ENCODE measurements around the gene MATN1. TPM values are rescaled to one million over a fixed set of nuclear protein-coding genes. Genes with fewer than 3 reads are reported as not detected.
"Not testable (repeated sequence)": the region's sequence is repeated elsewhere in the genome, so short reads cannot be mapped to it uniquely, and the experiment has no call there.

The MATN1 gene
- total and polyA plus RNA-seq, 7 donors = 0.09 to 0.54 (median 0.36) TPM; not detected in 4

DNA sequence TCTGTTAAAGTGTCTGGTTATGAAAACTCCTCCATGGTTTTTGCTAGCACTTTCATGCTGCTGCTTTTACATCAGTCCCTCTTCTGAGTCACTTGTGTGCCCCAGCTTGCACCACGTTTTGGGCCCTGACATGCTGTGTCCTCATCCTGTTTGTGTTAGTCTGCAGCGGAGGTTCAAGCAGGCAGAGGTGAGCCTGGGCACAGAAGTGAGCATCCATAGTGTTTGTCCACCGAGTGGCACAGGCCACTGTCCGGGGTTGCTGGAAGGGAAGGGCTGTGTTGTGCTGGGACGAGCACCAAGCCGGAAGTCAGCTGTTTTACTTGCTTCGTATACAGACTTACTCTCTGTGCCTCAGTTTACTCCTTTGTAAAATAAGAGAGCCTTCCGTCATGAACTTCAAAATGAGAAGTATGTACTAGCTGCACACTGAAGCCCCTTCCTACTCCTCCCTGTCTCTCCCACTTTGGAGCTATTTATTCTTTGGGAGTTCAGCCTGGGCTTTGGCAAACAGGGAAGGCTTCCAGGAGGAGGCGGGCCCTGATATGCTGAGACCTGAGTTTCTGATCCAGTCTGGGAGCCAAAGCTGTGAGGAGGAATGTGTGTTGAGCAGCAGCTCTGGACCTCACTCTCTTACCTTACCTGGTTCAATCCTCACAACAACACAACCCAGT lies 44.9 kb upstream of the MATN1 start:
- no peak overlapping the region for H3K27ac ChIP-seq
- DNase-seq = no peak
- no peaks in the 10 kb centered on the region for H3K9me3 ChIP-seq
- H3K4me3 ChIP-seq = no peak overlapping the region
- no peak for TF ChIP-seq POLR2AphosphoS5 (IDR thresholded peaks at IDR 0.05)
- no peak for TF ChIP-seq POLR2A (IDR thresholded peaks at IDR 0.05)
- no peak for TF ChIP-seq EP300 (IDR thresholded peaks at IDR 0.05)
- no peaks in the 10 kb centered on the region for H3K27me3 ChIP-seq
- H3K4me1 ChIP-seq = peaks cover 0 to 23% (median 14%) of the 10 kb centered on the region in 4 donors
- intact Hi-C loops (cut with DNase I) = no loop called here
- 87 to 88% methylated on average over 9 of the region's 9 CpGs for WGBS, 2 donors
- no peaks in the 10 kb centered on the region for H3K36me3 ChIP-seq

DNA sequence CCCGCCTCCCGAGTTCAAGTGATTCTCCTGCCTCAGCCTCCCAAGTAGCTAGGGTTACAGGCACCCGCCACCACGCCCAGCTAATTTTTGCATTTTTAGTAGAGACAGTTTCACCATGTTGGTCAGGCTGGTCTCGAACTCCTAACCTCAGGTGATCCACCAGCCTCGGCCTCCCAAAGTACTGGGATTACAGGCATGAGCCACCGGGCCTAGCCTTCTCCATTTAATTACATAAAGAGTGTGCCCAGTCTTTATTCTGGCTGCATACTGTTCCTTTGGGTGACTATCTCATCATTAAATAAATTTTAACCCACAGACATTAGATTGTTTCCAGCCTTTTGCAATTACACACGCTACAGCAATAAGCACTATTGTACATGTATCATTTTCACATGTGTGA lies 43.6 kb upstream of the MATN1 start:
- WGBS, 2 donors = 95% methylated on average over 8 of the region's 8 CpGs

DNA sequence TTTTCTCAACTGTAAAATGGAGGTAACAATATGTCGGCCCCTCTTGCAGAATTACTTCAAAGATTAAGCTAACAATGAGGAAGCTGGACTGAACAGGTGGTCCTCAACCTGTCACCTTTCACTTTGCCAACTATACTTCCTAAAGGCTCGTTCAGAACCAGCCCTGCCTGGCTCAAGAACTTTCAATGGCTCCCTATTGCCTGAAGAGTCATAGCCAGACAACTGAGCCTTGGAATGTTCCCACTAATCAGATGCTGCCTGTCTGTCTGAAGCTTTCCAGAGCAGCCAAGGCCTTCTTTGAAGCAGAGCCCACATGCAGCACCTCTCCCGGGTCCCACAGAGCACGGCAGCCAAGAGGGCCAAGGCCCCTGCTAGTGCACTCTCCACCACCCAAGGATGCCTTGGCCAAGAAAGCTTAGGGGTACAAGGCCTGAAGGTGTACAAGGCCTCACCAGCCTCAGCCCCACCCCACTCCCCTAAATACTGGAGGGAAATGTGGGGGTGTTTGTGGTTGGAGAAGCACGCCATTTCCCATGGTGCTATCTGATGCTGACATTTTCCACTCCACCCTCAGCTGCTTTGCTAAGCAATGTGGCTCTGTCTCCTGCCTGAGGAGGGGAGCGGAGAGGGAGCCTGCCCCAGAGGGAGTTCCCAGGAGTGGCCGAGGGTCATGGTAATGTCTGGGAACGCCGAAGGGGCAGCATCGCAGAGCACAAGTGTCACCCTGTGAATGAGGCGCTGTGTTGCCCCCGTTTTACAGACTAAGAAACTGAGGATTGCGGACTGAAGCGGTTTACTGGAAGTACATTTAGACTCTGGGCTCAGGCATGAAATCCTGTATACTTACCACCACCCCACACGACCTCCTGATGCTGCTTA lies 42.4 kb upstream of the MATN1 start:
- WGBS, 2 donors = 81 to 90% methylated on average over 15 of the region's 15 CpGs
- TF ChIP-seq, protein P1, sequence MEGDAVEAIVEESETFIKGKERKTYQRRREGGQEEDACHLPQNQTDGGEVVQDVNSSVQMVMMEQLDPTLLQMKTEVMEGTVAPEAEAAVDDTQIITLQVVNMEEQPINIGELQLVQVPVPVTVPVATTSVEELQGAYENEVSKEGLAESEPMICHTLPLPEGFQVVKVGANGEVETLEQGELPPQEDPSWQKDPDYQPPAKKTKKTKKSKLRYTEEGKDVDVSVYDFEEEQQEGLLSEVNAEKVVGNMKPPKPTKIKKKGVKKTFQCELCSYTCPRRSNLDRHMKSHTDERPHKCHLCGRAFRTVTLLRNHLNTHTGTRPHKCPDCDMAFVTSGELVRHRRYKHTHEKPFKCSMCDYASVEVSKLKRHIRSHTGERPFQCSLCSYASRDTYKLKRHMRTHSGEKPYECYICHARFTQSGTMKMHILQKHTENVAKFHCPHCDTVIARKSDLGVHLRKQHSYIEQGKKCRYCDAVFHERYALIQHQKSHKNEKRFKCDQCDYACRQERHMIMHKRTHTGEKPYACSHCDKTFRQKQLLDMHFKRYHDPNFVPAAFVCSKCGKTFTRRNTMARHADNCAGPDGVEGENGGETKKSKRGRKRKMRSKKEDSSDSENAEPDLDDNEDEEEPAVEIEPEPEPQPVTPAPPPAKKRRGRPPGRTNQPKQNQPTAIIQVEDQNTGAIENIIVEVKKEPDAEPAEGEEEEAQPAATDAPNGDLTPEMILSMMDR (IDR thresholded peaks at IDR 0.05) = no peak
- TF ChIP-seq POLR2A (IDR thresholded peaks at IDR 0.05) (no peak), POLR2AphosphoS5 (IDR thresholded peaks at IDR 0.05) (peak in 1 of 4 donors; percentile 9), EP300 (IDR thresholded peaks at IDR 0.05) (no peak)

More for the DNA sequence above, 43.6 kb upstream of the MATN1 start:
- intact Hi-C loops (cut with DNase I); H3K9me3 ChIP-seq; H3K27me3 ChIP-seq; H3K36me3 ChIP-seq; DNase-seq; H3K27ac ChIP-seq; H3K4me3 ChIP-seq: not testable (repeated sequence)
- peaks cover 0 to 35% (median 24%) of the 10 kb centered on the region in 4 donors for H3K4me1 ChIP-seq

DNA sequence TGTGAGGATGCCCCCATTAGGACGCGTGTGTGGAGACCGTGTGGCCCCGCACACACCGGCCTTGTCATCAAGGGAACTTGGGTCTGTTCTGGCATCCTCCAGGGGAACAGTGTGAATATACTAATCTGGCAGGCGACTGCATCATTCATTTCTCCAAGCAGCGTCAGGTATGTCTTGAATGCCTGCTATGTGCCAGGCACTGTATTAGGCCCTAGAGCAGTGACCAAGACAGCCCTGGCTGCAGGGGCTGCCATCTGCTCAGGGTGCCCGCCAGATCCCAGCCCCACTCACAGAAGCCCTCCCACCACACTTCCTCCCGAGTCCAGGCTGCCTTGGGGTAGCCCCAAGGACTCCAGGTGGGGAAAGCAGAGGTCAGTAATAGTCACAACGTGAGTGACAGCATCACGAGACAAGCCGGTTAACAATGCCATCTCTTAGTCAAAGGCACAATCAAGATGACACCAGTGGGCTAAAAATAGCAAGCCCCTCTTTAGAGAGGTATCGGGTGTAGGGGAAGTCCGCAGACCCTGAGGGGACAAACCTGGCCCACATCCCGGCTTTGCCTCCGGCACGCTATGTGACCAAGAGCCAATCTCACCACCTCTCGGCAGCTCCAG lies 41.7 kb upstream of the MATN1 start:
- H3K27ac ChIP-seq = peak overlapping the region in 1 of 4 donors; percentile 77
- TF ChIP-seq POLR2A (IDR thresholded peaks at IDR 0.05) (no peak), POLR2AphosphoS5 (IDR thresholded peaks at IDR 0.05) (no peak), EP300 (IDR thresholded peaks at IDR 0.05) (no peak)
- TF ChIP-seq, protein P1 (IDR thresholded peaks at IDR 0.05) = no peak
- DNase-seq = no peak
- H3K9me3 ChIP-seq = no peaks in the 10 kb centered on the region
- H3K4me1 ChIP-seq = peaks cover 0 to 51% (median 36%) of the 10 kb centered on the region in 4 donors
- 91 to 94% methylated on average over 18 of the region's 18 CpGs for WGBS, 2 donors
- H3K27me3 ChIP-seq = no peaks in the 10 kb centered on the region
- no peak overlapping the region for H3K4me3 ChIP-seq
- no peaks in the 10 kb centered on the region for H3K36me3 ChIP-seq
- intact Hi-C loops (cut with DNase I) = no loop called here

More for the DNA sequence above, 42.4 kb upstream of the MATN1 start:
- Histone ChIP-seq H3K27ac (no peak overlapping the region), H3K4me1 (peaks cover 0 to 47% (median 35%) of the 10 kb centered on the region in 4 donors), H3K9me3 (no peaks in the 10 kb centered on the region), H3K36me3 (no peaks in the 10 kb centered on the region), H3K27me3 (no peaks in the 10 kb centered on the region), H3K4me3 (no peak overlapping the region)
- intact Hi-C loops (cut with DNase I) = no loop called here
- no peak for DNase-seq

DNA sequence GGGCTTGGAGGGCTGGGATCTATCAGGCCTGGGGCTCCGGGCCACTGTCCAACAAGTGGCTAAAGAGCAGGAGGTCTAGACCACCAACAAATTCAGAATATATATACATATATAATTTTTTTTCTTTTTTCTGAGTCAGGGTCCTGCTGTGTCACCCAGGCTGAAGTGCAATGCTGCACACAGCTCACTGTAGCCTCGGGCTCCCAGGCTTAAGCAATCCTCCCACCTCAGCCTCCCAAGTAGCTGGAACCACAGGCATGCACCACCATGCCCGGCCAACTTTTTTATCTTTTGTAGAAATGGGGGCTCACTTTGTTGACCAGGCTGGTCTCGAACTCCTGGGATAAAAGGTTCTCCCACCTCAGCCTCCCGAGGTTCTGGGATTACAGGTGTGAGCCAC lies 41.0 kb upstream of the MATN1 start:
- Histone ChIP-seq H3K27me3 (no peaks in the 10 kb centered on the region), H3K9me3 (no peaks in the 10 kb centered on the region), H3K27ac (peak overlapping the region in 3 of 4 donors; percentile 69 to 77 (median 76)), H3K36me3 (no peaks in the 10 kb centered on the region), H3K4me3 (no peak overlapping the region), H3K4me1 (peaks cover 0 to 51% (median 36%) of the 10 kb centered on the region in 4 donors)
- TF ChIP-seq, protein P1 (IDR thresholded peaks at IDR 0.05) = no peak
- no peak for TF ChIP-seq POLR2A (IDR thresholded peaks at IDR 0.05)
- no peak for TF ChIP-seq POLR2AphosphoS5 (IDR thresholded peaks at IDR 0.05)
- TF ChIP-seq EP300 (IDR thresholded peaks at IDR 0.05) = no peak
- intact Hi-C loops (cut with DNase I) = no loop called here
- 92 to 93% methylated on average over 5 of the region's 5 CpGs for WGBS, 2 donors
- DNase-seq = no peak
